ENCODE measurements around the gene ZNF664. TPM values are rescaled to one million over a fixed set of nuclear protein-coding genes. Genes with fewer than 3 reads are reported as not detected.

Gene ZNF664
- total and polyA plus RNA-seq, 4 donors, result 31.7 to 118 (median 69.5) TPM

DNA sequence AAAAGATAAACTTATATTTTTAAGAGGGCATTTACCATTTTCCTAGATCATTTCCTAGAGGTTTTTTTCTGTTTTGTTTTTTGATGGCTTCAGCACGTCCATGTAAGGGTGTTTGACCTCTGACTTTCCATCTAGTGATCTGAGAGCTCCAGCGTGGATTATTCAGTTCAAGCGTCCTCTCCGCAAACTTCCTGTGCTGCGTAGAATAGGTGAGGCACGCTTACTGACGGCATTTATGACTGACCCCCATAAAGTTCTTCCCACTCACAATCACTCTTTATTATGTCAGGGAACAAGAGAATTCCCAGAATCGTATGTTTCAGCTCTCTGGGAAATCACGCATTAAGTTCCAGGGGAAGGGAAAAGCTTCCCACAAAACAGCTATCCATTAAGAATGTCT, 16.8 kb upstream of the ZNF664 start:
- no peaks in the 10 kb centered on the region for H3K9me3 ChIP-seq (ENCODE audit: control insufficient read depth in 4 of 4, insufficient read depth in 3 of 4, low read length in 3 of 4)
- TF ChIP-seq, protein P1, sequence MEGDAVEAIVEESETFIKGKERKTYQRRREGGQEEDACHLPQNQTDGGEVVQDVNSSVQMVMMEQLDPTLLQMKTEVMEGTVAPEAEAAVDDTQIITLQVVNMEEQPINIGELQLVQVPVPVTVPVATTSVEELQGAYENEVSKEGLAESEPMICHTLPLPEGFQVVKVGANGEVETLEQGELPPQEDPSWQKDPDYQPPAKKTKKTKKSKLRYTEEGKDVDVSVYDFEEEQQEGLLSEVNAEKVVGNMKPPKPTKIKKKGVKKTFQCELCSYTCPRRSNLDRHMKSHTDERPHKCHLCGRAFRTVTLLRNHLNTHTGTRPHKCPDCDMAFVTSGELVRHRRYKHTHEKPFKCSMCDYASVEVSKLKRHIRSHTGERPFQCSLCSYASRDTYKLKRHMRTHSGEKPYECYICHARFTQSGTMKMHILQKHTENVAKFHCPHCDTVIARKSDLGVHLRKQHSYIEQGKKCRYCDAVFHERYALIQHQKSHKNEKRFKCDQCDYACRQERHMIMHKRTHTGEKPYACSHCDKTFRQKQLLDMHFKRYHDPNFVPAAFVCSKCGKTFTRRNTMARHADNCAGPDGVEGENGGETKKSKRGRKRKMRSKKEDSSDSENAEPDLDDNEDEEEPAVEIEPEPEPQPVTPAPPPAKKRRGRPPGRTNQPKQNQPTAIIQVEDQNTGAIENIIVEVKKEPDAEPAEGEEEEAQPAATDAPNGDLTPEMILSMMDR (IDR thresholded peaks at IDR 0.05; ENCODE audit: control extremely low read depth, extremely low read depth), result no peak
- no peak overlapping the region for H3K9ac ChIP-seq (ENCODE audit: insufficient read depth in 1 of 2, low read length in 2 of 2)
- DNase-seq (no peak), ATAC-seq (ENCODE audit: insufficient read depth, low FRiP score) (no peak)
- H3K4me3 ChIP-seq, result no peak overlapping the region
- H3K36me3 ChIP-seq (ENCODE audit: control insufficient read depth in 4 of 4, insufficient read depth in 4 of 4, low read length in 4 of 4), result peaks cover 0 to 9% (median 5%) of the 10 kb centered on the region in 4 donors
- H3K4me1 ChIP-seq (ENCODE audit: control insufficient read depth in 5 of 5, insufficient read depth in 5 of 5, low read length in 5 of 5), result peaks cover 7 to 20% (median 11%) of the 10 kb centered on the region in 5 donors
- 95 to 96% methylated on average over 9 of the region's 9 CpGs for WGBS, 2 donors
- no peak overlapping the region for H3K27ac ChIP-seq (ENCODE audit: low read depth in 1 of 2, low read length in 1 of 2)
- H3K27me3 ChIP-seq (ENCODE audit: control insufficient read depth in 3 of 3, insufficient read depth in 3 of 3, low read length in 2 of 3), result no peaks in the 10 kb centered on the region

DNA sequence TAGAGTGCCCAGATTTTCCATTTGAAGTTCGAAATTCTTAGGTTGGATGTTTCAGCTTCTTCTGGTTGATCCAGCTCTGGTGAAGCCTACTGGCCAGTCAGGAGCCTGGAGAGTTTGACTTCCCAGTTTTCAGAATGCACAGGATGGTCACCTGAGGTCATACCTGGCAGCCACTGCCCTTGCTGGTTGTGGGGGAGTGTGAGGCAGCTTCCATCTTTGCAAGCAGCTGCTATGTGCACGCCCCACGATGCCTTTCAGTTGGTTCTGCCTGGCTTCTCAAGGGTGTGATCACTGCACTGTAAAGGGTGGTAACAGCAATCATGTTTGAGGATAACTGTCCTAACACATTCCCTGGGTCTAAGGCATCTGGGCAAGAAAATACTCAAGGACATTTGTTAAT, 15.8 kb upstream of the ZNF664 start:
- 91 to 95% methylated on average over 3 of the region's 3 CpGs for WGBS, 2 donors
- DNase-seq (no peak), ATAC-seq (ENCODE audit: insufficient read depth, low FRiP score) (no peak)
- no peak overlapping the region for H3K9ac ChIP-seq (ENCODE audit: insufficient read depth in 1 of 2, low read length in 2 of 2)
- H3K4me1 ChIP-seq (ENCODE audit: control insufficient read depth in 5 of 5, insufficient read depth in 5 of 5, low read length in 5 of 5), result peaks cover 6 to 18% (median 8%) of the 10 kb centered on the region in 5 donors
- no peaks in the 10 kb centered on the region for H3K27me3 ChIP-seq (ENCODE audit: control insufficient read depth in 3 of 3, insufficient read depth in 3 of 3, low read length in 2 of 3)
- no peak overlapping the region for H3K27ac ChIP-seq (ENCODE audit: low read depth in 1 of 2, low read length in 1 of 2)
- peaks cover 0 to 9% (median 5%) of the 10 kb centered on the region in 4 donors for H3K36me3 ChIP-seq (ENCODE audit: control insufficient read depth in 4 of 4, insufficient read depth in 4 of 4, low read length in 4 of 4)
- TF ChIP-seq, protein P1 (IDR thresholded peaks at IDR 0.05; ENCODE audit: control extremely low read depth, extremely low read depth), result no peak
- H3K4me3 ChIP-seq, result no peak overlapping the region
- no peaks in the 10 kb centered on the region for H3K9me3 ChIP-seq (ENCODE audit: control insufficient read depth in 4 of 4, insufficient read depth in 3 of 4, low read length in 3 of 4)

DNA sequence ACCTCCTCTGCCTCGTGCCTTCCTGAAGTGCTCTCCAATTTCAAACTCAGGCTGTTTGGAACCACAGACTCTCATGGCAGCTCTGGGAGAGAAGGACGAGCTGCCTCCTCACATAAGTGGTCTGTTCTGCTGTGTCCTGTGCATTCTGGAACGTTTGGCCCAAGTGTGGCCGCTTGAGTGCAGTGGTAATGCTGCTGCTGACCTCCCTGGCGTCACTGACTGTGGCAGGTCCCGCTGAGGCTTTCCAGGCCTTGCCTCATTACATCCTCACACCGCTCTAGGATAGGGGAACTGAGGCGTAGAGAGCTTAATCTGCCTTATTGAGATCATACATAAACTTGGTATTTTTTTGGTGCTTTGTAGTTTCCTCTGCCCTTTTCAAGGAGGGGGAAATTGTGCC, 14.6 kb upstream of the ZNF664 start:
- H3K36me3 ChIP-seq (ENCODE audit: control insufficient read depth in 4 of 4, insufficient read depth in 4 of 4, low read length in 4 of 4), result peaks cover 0 to 9% (median 5%) of the 10 kb centered on the region in 4 donors
- 79 to 88% methylated on average over 8 of the region's 8 CpGs for WGBS, 2 donors
- H3K9ac ChIP-seq (ENCODE audit: insufficient read depth in 1 of 2, low read length in 2 of 2), result no peak overlapping the region
- peaks cover 4 to 17% (median 6%) of the 10 kb centered on the region in 5 donors for H3K4me1 ChIP-seq (ENCODE audit: control insufficient read depth in 5 of 5, insufficient read depth in 5 of 5, low read length in 5 of 5)
- peak overlapping the region; percentile 27 to 28 for H3K27ac ChIP-seq (ENCODE audit: low read depth in 1 of 2, low read length in 1 of 2)
- H3K27me3 ChIP-seq (ENCODE audit: control insufficient read depth in 3 of 3, insufficient read depth in 3 of 3, low read length in 2 of 3), result no peaks in the 10 kb centered on the region
- TF ChIP-seq, protein P1 (IDR thresholded peaks at IDR 0.05; ENCODE audit: control extremely low read depth, extremely low read depth), result no peak
- ATAC-seq (ENCODE audit: insufficient read depth, low FRiP score), result no peak
- no peak overlapping the region for H3K4me3 ChIP-seq
- H3K9me3 ChIP-seq (ENCODE audit: control insufficient read depth in 4 of 4, insufficient read depth in 3 of 4, low read length in 3 of 4), result no peaks in the 10 kb centered on the region
- DNase-seq, result no peak

DNA sequence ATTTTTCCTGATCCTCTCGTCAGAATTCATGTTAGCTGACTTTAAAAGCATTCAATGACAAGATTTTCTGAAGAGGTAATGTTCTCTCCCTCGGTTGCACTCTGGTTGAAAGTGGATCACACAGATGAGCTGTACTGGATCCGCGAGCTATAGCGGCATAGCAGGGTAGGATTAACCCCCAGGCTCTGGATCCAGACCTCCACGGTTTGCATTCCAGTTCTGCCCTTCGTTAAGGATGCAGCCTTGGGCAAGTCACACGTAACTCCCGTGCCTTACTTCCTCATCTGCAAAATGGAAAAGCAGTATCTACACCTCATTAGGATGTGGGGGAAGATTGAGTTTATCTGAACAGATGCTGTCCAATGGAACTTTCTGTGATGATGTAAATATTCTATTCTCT, 14.1 kb upstream of the ZNF664 start:
- 80 to 89% methylated on average over 9 of the region's 9 CpGs for WGBS, 2 donors
- H3K9me3 ChIP-seq (ENCODE audit: control insufficient read depth in 4 of 4, insufficient read depth in 3 of 4, low read length in 3 of 4), result no peaks in the 10 kb centered on the region

More for the DNA sequence above, 14.1 kb upstream of the ZNF664 start:
- peaks cover 0 to 9% (median 5%) of the 10 kb centered on the region in 4 donors for H3K36me3 ChIP-seq (ENCODE audit: control insufficient read depth in 4 of 4, insufficient read depth in 4 of 4, low read length in 4 of 4)
- H3K27me3 ChIP-seq (ENCODE audit: control insufficient read depth in 3 of 3, insufficient read depth in 3 of 3, low read length in 2 of 3), result no peaks in the 10 kb centered on the region
- no peak overlapping the region for H3K27ac ChIP-seq (ENCODE audit: low read depth in 1 of 2, low read length in 1 of 2)
- no peak for ATAC-seq (ENCODE audit: insufficient read depth, low FRiP score)
- H3K4me1 ChIP-seq (ENCODE audit: control insufficient read depth in 5 of 5, insufficient read depth in 5 of 5, low read length in 5 of 5), result peaks cover 4 to 20% (median 7%) of the 10 kb centered on the region in 5 donors
- H3K9ac ChIP-seq (ENCODE audit: insufficient read depth in 1 of 2, low read length in 2 of 2), result no peak overlapping the region
- TF ChIP-seq, protein P1 (IDR thresholded peaks at IDR 0.05; ENCODE audit: control extremely low read depth, extremely low read depth), result no peak
- no peak overlapping the region for H3K4me3 ChIP-seq
- no peak for DNase-seq
